T-helper 2 cell treated with Interferon-gamma antibody and Interleukin-4, amounts not matched to agents 5 μg/mL and 100 μg/mL, for 36 hours (primary cell): ENCODE data around the gene AGTRAP.

ENCODE experiments used
- DNase-seq: peaks from one replicate; pipeline ENCODE4 v3.0.0; 2021; ENCODE audit warnings: low spot score
- H3K27ac Mint-ChIP-seq: one replicate; pipeline ENCODE4 v1.8.0; 2021; ENCODE audit warnings: mild to moderate bottlenecking, mixed read lengths
- H3K27me3 Mint-ChIP-seq: one replicate; pipeline ENCODE4 v1.8.0; 2021; ENCODE audit warnings: low read depth, mixed read lengths
- H3K36me3 Mint-ChIP-seq: one replicate; pipeline ENCODE4 v1.8.0; 2021; ENCODE audit warnings: low read depth, mixed read lengths
- H3K4me1 Mint-ChIP-seq: one replicate; pipeline ENCODE4 v1.8.0; 2021; ENCODE audit warnings: low read depth, mixed read lengths
- H3K4me3 Mint-ChIP-seq: one replicate; pipeline ENCODE4 v1.8.0; 2022; ENCODE audit warnings: mild to moderate bottlenecking, moderate library complexity, mixed read lengths
- H3K9me3 Mint-ChIP-seq: one replicate; pipeline ENCODE4 v1.8.0; 2021; ENCODE audit warnings: mixed read lengths

The AGTRAP gene, protein sequence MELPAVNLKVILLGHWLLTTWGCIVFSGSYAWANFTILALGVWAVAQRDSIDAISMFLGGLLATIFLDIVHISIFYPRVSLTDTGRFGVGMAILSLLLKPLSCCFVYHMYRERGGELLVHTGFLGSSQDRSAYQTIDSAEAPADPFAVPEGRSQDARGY

DNA sequence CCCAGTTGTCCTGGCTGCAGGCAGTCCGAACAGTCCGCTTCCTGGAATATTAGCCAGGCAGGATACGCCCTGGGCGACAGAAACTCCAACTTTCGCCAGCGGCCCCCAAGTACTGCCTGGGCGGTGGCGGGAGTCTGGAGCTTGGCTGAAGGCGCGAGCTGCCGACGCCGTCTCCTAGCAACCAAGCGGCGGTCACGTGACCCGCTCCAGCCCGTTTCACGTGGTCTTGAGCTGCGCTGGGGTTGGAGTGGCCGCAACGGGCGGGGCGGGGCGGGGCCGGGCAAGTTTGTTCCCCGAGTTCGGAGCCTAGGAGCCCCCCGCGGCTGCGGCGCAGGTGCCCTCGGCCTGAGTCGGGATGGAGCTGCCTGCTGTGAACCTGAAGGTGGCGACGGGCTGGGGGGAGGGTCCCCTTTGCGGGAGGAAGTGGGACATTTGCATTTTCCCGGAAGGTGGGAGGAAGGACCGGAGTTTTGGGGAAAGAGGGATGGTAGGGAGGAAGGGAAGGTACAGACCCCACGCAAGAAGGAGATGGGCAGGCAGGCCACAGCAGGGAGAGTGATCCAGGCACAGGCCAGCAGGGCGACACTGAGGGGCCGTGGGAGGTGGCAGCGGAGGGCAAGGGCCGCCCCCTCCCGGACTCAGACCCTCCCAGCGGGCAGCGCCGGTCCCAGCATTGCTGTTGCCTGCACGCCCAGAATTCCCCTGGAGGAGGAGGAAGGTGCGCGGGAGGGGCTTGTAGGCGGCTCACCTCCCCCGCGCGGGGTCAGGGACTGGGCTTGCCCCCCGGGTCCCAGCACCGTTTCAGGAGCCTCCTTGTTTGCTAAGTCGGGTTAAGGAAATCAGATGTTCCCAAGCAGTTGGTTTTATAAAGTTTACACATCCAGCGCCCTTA is at the start of gene AGTRAP:
Gene AGTRAP, plus strand, starts transcription at position 283 of the 892 bp plus-strand sequence. Its CDS starts 73 bp downstream, at position 356.
- Mint-ChIP-seq H3K27me3 (peaks cover 15% of the 10 kb centered on the region), H3K4me3 (peak within 1 kb of the TSS; percentile 96), H3K36me3 (peaks cover 13% of the 10 kb centered on the region), H3K9me3 (no peaks in the 10 kb centered on the region), H3K27ac (peak within 1 kb of the TSS; percentile 84), H3K4me1 (peaks cover 61% of the 10 kb centered on the region)
- peak; percentile 85 for DNase-seq

DNA sequence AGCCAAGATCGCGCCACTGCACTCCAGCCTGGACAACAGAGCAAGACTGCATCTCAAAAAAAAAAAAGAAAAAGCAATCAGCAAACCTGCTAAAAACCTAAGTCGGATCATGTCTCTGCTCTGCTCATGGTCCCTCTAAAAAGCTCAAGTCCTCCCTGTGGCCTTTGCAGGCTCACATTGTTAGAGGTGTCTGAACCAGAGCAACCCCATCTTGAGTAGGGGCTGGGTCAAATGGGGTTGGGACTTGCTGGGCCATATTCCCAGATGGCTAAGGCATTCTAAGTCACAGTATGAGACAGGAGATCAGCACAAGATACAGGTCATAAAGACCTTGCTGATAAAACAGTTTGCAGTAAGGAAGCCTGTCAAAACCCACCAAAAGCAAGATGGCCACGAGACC is 47.4 kb upstream of the AGTRAP start:
- DNase-seq = no peak
- H3K4me3 Mint-ChIP-seq = no peak overlapping the region
- H3K36me3 Mint-ChIP-seq = no peaks in the 10 kb centered on the region
- H3K9me3 Mint-ChIP-seq = no peaks in the 10 kb centered on the region
- H3K27me3 Mint-ChIP-seq = peaks cover 47% of the 10 kb centered on the region
- H3K4me1 Mint-ChIP-seq = peaks cover 14% of the 10 kb centered on the region
- H3K27ac Mint-ChIP-seq = no peak overlapping the region

DNA sequence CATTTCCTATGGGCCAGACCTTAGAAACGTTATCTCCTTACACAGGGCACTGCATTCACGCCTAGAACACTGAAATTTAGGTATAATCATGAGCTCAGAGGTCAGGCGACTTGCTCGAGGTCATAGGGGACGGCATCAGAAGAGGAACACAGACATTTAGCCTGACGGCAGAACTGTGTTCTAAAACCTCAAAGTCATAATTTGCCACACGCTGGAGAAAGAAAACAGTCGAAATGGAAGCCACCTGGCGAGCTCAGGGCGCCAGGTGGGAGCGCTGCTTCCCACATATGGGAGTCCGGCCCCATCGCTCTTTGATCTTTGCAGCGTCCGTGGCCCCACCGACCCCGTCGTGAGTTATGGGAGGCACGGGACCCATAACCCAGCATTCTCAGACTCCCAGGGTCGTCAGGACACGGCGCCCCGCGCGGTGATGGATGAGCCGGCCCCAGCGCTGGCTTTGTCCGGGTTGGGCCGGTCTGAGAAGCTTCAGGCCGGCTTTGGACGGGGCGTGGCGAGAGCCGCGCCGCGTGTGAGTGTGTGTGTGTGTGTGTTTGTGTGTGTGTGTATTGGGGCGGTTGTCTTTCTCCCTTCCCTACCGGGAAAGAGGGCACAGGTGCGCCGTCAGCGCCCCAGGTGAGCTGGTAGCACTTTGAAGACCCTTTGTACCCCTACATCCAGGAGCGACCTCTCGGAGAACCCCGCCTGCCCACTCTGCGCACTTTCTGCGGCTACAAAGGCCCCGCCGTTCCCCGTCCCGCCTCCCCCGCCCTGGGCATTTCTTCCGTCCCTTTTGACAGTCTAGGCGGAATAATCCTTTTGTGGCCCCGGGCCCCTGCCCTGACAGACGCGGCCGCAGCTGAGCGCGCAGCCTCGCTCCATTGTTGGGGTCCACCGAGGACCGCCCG is 45.3 kb upstream of the AGTRAP start:
- Mint-ChIP-seq H3K27me3 (peaks cover 54% of the 10 kb centered on the region), H3K9me3 (no peaks in the 10 kb centered on the region), H3K36me3 (no peaks in the 10 kb centered on the region), H3K4me1 (peaks cover 15% of the 10 kb centered on the region), H3K4me3 (peak overlapping the region; percentile 17), H3K27ac (no peak overlapping the region)
- no peak for DNase-seq

DNA sequence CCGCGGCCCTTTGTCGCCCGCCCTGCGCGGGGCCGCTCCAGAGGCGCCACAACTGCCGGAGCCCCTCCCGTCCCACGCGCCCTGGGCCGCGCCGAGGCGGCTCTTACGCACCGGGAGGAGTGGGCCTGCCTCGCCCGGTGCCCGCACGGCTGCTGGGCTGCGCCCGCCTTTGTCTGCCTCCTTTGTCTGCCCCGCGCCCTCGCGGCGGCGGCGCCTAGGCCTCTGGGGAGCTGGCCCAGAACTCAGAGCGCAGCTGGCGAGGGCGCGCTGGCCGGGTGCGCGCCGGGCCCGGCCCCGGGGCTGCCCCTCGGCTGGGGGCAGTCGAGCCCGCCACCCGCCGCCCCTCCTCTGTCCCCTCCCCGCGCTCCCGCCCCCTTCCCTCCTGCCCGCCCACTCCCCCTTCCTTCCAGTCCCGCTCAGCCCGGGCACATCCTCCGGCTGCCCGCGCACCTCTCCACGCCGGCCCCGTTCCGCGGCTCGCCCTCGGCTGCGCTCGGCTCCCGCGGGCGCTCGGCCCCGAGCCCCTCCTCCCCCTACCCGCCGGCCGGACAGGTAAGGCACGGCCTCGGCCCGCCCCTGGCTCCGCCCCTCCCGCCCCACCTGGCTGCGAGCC is 44.5 kb upstream of the AGTRAP start, which contains the start of gene DRAXIN:
Gene DRAXIN, plus strand, starts transcription at position 409 of the 613 bp plus-strand sequence. CDS start 14,549 bp downstream, outside the sequence.
- H3K9me3 Mint-ChIP-seq = no peaks in the 10 kb centered on the region
- H3K27ac Mint-ChIP-seq = no peak within 1 kb of the TSS

DNA sequence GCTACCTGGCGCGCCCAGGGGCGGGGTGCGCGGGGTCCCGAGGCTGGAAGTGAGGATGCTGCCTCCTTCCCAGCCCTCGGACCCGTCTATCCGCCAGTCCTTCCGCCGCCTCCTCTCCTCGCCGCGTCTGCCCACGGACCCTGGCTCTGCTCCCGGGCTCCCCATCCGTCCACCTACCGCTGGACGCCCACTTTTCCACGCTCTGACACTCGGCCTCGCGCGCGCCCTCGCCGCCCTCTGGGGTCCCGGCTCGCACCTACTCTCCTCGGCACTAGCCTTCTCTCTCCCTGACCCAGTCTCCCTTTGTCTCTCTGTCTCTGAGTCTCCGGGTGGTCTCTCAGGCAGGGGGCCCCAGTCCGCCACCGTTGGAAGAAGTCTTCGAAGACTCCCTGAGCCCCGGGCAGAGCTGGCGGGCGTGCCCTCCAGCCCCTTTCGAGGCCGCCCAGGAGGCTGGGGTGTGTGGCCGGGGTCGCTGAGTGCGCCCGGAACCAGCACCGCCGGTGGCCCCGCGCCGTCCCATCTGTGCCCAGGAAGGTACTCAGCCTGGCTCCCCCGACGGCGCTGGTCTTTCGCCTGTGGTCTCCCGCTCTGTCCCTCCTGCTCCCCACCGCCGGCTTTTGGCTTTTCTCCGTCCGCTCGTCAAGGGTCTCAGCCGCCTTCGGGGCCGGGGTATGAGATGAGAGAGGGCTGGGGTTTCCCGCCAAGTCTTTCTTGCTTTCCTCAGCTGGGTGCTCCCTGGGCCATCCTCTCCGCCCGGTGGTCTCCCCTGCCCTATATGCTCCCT is 43.8 kb upstream of the AGTRAP start:
- DNase-seq = no peak
- peak overlapping the region; percentile 56 for H3K4me3 Mint-ChIP-seq
- H3K9me3 Mint-ChIP-seq = no peaks in the 10 kb centered on the region
- H3K27me3 Mint-ChIP-seq = peaks cover 51% of the 10 kb centered on the region
- no peaks in the 10 kb centered on the region for H3K36me3 Mint-ChIP-seq
- H3K4me1 Mint-ChIP-seq = peaks cover 15% of the 10 kb centered on the region
- H3K27ac Mint-ChIP-seq = no peak overlapping the region

More for the DNA sequence above, 44.5 kb upstream of the AGTRAP start, which contains the start of gene DRAXIN:
- peak within 1 kb of the TSS; percentile 56 for H3K4me3 Mint-ChIP-seq
- no peak for DNase-seq
- no peaks in the 10 kb centered on the region for H3K36me3 Mint-ChIP-seq
- peaks cover 15% of the 10 kb centered on the region for H3K4me1 Mint-ChIP-seq
- H3K27me3 Mint-ChIP-seq = peaks cover 49% of the 10 kb centered on the region

DNA sequence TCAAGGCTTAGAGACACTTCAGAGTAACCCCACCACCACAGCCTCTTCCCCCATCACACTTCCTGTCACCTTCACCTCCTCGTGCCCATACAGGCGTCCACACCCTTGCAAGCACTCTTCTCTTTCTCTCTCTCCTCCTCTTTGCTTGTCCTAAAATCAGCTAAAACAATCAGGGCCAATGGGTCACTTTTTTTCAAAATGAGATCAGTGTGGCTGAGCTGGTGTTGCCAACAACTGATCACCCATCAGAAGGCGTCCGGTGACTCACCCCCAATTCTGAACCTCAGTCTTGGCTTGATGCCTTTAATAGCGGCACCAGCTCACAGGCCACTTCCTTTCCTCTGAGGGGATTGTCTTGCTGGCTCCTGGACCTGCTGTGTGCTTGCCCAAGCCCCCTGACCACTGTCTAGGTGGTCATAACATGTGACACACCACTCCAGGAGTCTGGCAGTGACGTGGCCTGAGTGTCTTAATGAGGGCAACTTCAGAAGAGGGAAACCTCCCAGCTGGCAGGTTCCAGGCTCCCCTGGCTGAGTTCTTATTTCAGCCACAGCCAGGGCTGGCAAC is 42.8 kb upstream of the AGTRAP start:
- H3K9me3 Mint-ChIP-seq = no peaks in the 10 kb centered on the region
- H3K36me3 Mint-ChIP-seq = no peaks in the 10 kb centered on the region
- DNase-seq = peak; percentile 30
- peak overlapping the region; percentile 56 for H3K4me3 Mint-ChIP-seq
- H3K27ac Mint-ChIP-seq = no peak overlapping the region
- H3K27me3 Mint-ChIP-seq = peaks cover 48% of the 10 kb centered on the region
- H3K4me1 Mint-ChIP-seq = peaks cover 18% of the 10 kb centered on the region

DNA sequence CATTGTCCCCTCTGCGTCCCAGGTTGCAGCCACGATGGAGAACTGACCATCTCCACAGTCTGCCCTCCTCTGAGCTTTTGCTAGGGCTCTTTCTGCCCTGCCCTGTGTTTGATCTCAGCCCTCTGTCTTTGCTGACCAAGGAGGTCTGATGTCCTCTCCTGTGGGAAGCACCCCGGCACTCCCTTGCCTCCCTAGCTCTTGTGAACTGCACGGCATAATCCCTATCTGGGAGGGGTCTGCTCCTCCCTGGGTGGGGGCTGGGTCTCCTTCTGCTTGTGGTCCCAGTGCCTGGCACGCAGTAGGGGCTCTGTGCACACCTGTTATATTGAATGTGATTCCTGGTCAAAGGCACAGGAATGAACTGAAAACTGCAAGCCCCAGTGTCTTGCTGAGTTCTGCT is 42.0 kb upstream of the AGTRAP start:
- no peaks in the 10 kb centered on the region for H3K9me3 Mint-ChIP-seq
- no peak overlapping the region for H3K4me3 Mint-ChIP-seq
- H3K4me1 Mint-ChIP-seq = peaks cover 18% of the 10 kb centered on the region
- H3K27ac Mint-ChIP-seq = no peak overlapping the region
- no peak for DNase-seq
- no peaks in the 10 kb centered on the region for H3K36me3 Mint-ChIP-seq
- peaks cover 46% of the 10 kb centered on the region for H3K27me3 Mint-ChIP-seq

DNA sequence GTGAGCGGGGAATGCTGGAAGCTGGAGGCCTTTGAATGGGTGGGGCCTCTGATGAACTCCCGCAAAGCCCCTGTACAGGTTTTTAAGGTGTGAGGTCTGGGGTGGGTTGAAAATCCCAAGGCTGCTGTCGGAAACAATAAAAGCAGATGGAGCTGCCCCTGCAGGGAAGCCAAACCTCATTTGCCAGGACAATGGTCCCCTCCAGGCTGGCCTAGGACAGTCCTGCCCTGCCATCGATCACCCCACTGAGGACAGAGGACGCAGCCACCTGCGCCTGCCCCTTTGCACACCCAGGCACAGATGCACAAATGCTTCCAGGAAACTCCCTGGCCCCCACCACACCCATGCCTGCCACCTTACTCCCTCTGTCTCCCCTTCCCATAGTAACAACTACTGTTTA is 40.1 kb upstream of the AGTRAP start:
- Mint-ChIP-seq H3K9me3 (no peaks in the 10 kb centered on the region), H3K4me1 (peaks cover 16% of the 10 kb centered on the region), H3K27me3 (peaks cover 34% of the 10 kb centered on the region), H3K27ac (no peak overlapping the region), H3K4me3 (no peak overlapping the region), H3K36me3 (no peaks in the 10 kb centered on the region)
- no peak for DNase-seq

DNA sequence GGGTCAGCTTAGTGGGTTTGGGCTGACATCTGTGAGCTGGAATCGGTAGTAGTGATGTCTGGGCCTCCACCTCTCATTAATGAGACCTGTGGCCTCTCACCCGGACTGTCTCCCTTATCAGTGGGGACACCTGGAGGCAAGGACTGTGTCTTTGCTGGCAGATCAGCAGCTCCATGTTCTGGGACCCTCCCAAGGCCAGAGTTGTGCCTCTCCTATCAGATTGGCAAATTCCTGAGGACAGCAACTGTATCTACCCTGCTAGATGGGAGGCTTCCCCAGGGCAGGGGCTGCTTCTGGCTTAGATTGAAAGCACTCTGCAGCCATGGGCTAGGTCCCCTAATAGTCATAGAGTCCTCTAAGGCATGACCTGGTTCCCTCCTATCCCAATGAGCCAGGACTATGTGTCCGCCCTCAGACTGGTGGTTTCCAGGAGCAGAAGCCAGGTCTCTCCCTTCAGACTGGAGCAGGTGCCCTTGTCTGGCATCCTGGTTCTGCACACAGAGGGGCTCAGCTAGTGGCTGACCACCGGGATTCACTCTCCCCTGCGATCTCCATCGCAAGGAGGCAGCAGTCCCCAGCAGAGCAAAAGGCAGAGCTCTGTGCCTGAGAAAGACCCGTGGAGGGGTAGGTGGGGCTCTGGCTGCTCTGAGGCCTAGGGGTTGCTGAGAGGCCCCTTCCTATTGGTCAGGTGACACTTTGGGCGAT is 38.6 kb upstream of the AGTRAP start:
- no peak for DNase-seq
- H3K27me3 Mint-ChIP-seq = peaks cover 31% of the 10 kb centered on the region
- peaks cover 13% of the 10 kb centered on the region for H3K4me1 Mint-ChIP-seq
- no peaks in the 10 kb centered on the region for H3K9me3 Mint-ChIP-seq
- no peak overlapping the region for H3K27ac Mint-ChIP-seq
- H3K36me3 Mint-ChIP-seq = no peaks in the 10 kb centered on the region
- no peak overlapping the region for H3K4me3 Mint-ChIP-seq

DNA sequence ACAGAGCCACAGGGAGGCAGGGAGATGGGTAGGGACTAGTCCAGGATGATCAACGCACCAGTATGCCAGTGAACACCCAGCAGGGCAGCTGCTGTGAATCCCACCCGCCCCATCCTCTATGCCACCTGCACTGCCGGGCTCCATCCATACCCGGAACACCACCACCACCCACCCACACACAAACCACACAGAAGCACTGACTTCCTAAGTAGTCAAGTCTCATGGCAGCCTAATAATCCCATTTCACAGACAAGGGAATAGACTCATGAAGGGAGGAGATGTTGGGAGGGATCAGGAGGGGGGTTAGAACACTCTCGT is 38.1 kb upstream of the AGTRAP start:
- no peak overlapping the region for H3K4me3 Mint-ChIP-seq
- H3K27ac Mint-ChIP-seq = no peak overlapping the region
- H3K27me3 Mint-ChIP-seq = peaks cover 25% of the 10 kb centered on the region
- no peaks in the 10 kb centered on the region for H3K36me3 Mint-ChIP-seq
- no peaks in the 10 kb centered on the region for H3K9me3 Mint-ChIP-seq
- H3K4me1 Mint-ChIP-seq = peaks cover 10% of the 10 kb centered on the region
- no peak for DNase-seq

DNA sequence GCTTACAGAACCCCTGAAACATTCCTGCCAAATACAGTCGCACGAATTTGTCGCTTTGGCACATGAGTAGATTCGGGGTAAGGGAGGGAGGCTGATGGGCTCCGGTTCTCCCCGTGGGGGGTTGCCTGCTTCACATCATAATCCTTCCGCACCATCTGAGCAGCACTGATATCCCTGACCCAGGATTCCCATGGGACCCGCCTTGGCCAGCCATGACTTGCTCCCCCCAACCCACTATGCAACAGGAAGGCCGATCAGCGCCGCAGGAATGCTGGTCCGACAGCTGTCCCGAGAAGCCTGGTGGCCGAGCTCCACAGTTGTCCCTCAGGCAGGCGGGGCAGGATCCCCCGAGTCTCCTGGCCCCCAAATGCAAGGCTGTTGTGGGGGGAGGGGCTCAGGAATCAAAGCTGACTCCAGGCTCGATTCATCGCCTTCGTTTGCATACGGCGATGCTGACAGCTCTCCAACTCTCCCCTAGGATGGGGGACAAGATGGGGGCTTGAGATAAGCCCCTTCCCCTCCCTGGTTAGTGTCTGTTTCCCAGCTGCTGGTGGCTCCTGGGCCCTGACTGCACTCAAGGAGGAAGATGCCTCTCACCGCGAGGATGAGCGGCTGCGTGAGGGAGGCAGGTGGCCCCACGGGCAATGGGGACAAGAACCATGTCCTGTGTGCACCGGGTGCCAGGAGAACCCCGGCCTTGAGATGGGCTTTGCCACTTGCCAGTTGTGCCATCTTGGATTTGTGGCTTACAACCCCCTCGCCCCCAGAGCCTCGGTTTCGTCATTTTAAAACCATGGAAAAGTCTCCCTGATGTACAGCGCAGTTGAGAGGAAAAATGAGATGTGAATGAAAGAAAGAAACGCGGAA is 35.1 kb upstream of the AGTRAP start:
- Mint-ChIP-seq H3K27me3 (peaks cover 14% of the 10 kb centered on the region), H3K27ac (no peak overlapping the region), H3K4me3 (no peak overlapping the region), H3K9me3 (no peaks in the 10 kb centered on the region), H3K36me3 (no peaks in the 10 kb centered on the region), H3K4me1 (peaks cover 2% of the 10 kb centered on the region)
- no peak for DNase-seq
